NT2/D1 (cell line): Measurements from ENCODE around the gene PCNA.

ENCODE experiments used
- DNase-seq: peaks from one replicate; pipeline ENCODE4 v3.0.0-alpha.2; 2011; ENCODE audit warnings: low read depth, low spot score
- H3K27me3 ChIP-seq: 2 replicates; pipeline ENCODE4 v1.6.0; 2011; ENCODE audit warnings: mild to moderate bottlenecking; ENCODE audit not compliant: insufficient read length, insufficient read depth
- H3K36me3 ChIP-seq: 2 replicates; pipeline ENCODE4 v1.6.1; 2011; ENCODE audit warnings: mild to moderate bottlenecking, low read length, mixed read lengths; ENCODE audit not compliant: insufficient read depth, insufficient read length
- H3K4me1 ChIP-seq: 2 replicates; pipeline ENCODE4 v1.5.1; 2011; ENCODE audit not compliant: insufficient read depth, insufficient read length
- H3K4me3 ChIP-seq: 2 replicates; pipeline ENCODE4 v1.5.1; 2011; ENCODE audit warnings: low read depth; ENCODE audit not compliant: insufficient read length
- H3K9ac ChIP-seq: 2 replicates; pipeline ENCODE4 v1.6.0; 2011; ENCODE audit warnings: low read depth; ENCODE audit not compliant: insufficient read length
- H3K9me3 ChIP-seq: 2 replicates; pipeline ENCODE4 v1.5.1; 2011; ENCODE audit warnings: mild to moderate bottlenecking, low read length; ENCODE audit not compliant: insufficient read depth
- SUZ12 ChIP-seq: IDR thresholded peaks from 2 replicates; pipeline ENCODE4 v1.6.1; 2011; ENCODE audit not compliant: insufficient read length, insufficient read depth; ENCODE audit errors: extremely low read depth
- YY1 ChIP-seq: IDR thresholded peaks from 2 replicates; pipeline ENCODE4 v1.6.1; 2011; ENCODE audit not compliant: insufficient read length, insufficient read depth
- ZNF274 ChIP-seq: IDR thresholded peaks from 2 replicates; pipeline ENCODE4 v1.6.1; 2011; ENCODE audit warnings: mild to moderate bottlenecking, low read depth, low read length

The PCNA gene

DNA sequence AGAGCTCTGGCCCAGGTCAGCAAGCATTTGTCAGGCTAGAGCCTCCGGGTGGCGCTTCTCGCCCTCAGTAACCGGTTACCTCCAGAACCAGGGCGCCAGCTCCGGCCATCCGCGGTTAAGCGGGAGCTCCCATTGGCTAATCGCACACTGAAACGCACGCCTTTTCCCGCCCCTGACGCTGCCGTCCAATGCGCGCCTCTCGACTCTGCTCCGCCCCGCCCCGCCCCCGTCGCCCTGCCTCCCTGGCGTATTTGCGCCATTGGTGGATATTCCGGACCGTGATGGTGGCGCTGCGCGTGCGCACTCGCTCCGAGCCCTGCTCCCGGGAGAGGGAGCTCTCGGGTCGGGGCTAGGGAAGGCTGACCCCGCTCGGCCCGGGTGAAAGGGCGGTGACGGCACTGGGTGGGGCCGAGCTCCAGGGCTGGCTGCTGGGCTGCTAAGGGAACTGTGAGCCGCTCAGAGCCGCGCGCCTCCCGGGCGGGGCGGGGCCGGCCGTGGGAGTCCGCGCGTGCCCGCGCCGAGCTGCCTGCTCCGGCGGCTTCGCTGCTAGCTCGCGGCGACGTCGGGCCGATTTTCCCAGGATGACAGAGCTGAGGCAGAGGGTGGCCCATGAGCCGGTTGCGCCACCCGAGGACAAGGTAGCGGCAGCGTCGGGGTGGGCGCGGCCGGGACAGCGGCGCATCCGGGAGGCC, 6.9 kb upstream of the PCNA start, which contains the start of gene CDS2:
TSS of gene CDS2 (plus strand) at position 497 of the 692 bp plus-strand sequence. CDS start at position 582, 85 bp downstream.
- Histone ChIP-seq H3K9me3 (no peaks in the 10 kb centered on the region), H3K27me3 (no peaks in the 10 kb centered on the region), H3K36me3 (peaks cover 7% of the 10 kb centered on the region), H3K4me3 (peak within 1 kb of the TSS; percentile 78), H3K9ac (peak within 1 kb of the TSS; percentile 80), H3K4me1 (peaks cover 3% of the 10 kb centered on the region)
- TF ChIP-seq SUZ12 (no peak), ZNF274 (no peak), YY1 (no peak)
- peak; percentile 99 for DNase-seq

DNA sequence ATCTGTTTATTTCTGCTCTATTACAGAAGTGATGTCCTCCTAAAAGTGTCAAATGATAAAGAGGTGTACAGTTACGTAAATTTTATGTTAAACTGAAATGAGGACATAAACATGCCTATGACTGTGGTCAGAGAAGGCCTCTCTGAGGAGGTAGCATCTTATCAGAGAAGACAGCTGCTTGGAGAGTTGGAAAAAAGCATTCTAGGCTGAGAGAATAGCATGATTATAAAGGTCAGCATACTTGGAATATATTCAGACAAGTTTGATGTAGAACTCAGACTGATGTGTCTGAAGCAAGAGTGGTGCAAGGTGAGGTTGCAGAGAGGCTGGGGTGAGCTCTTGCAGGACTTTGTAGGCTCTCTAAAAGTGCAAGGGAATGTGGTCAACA, 3.1 kb upstream of the PCNA start:
- Histone ChIP-seq H3K27me3 (no peaks in the 10 kb centered on the region), H3K36me3 (peaks cover 12% of the 10 kb centered on the region), H3K4me1 (peaks cover 3% of the 10 kb centered on the region), H3K9me3 (no peaks in the 10 kb centered on the region), H3K9ac (no peak overlapping the region), H3K4me3 (no peak overlapping the region)
- TF ChIP-seq ZNF274: no peak
- TF ChIP-seq YY1: no peak
- TF ChIP-seq SUZ12: no peak
- DNase-seq: no peak

DNA sequence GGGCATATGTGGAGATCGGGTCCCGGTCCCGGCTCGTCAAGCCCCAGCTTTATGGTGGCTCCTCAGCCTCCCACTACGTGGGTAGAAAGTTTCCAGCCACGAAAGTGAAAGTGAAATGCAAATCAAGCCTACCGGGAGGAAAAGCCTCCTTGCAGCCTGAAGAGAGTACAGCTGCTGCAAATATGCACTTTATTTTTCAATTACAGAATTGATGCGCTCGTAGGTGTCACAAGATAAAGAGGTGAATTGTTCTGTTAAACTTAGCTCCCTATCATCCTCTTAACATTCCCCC, 373 bp upstream of the PCNA start:
- Histone ChIP-seq H3K36me3 (peaks cover 39% of the 10 kb centered on the region), H3K4me3 (peak overlapping the region; percentile 34), H3K4me1 (peaks cover 3% of the 10 kb centered on the region), H3K9ac (peak overlapping the region; percentile 81), H3K9me3 (no peaks in the 10 kb centered on the region), H3K27me3 (no peaks in the 10 kb centered on the region)
- no peak for DNase-seq
- TF ChIP-seq ZNF274: no peak
- TF ChIP-seq YY1: no peak
- no peak for TF ChIP-seq SUZ12

DNA sequence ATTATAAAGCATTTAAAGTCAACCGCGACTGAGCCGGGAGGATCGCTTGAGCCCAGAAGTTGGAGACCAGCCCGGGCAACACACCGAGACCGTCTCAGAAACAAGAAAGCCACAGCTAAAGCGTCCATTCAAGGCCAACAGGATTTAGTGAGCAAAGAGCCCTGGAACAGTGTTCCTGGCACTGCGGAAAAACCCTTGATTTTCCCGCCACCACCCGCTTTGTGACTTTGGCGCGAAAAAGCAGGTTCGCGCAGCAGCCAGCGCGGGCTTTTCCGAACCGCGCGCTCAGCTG, 669 bp downstream of the PCNA start:
- H3K36me3 ChIP-seq: peaks cover 49% of the 10 kb centered on the region
- TF ChIP-seq YY1: no peak
- TF ChIP-seq SUZ12: no peak
- no peak for TF ChIP-seq ZNF274
- no peaks in the 10 kb centered on the region for H3K27me3 ChIP-seq
- H3K4me3 ChIP-seq: peak overlapping the region; percentile 100
- no peak for DNase-seq
- no peaks in the 10 kb centered on the region for H3K9me3 ChIP-seq
- H3K4me1 ChIP-seq: peaks cover 3% of the 10 kb centered on the region
- H3K9ac ChIP-seq: peak overlapping the region; percentile 99

DNA sequence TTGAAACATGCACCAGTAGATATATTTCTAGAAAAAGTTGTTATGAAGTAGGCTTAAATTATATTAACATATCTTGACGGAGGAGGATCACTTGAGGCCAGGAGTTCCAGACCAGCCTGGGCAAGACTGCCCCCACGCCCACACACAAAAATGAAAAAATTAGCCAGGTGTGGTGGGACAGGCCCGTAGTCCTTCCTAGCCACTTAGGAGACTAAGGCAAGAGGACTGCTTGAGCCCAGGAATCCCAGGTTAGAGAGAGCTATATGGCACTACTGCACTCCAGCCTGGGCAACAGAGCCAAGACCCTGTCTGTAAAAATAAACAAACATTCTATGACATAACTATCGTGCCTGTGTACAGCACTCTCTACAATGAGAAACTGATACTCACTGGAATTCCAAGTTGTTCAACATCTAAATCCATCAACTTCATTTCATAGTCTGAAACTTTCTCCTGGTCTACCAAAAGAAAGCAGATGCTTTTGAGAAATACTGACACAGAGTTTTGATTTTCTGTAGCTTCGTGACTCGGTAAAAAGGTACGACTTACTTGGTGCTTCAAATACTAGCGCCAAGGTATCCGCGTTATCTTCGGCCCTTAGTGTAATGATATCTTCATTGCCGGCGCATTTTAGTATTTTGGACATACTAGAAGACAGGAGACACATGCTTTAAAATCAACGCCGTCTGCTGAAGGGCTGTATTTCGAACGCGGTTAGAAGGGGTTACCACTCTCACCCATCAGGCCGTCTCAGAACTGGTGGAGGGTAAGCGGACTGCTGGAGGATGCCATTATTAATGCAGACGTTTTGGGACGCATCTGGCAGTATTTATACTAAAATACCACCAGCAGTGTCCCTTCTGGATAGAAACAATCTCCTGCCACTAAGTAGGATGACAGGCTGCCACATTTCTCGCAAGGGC, 1.3 kb downstream of the PCNA start:
- Histone ChIP-seq H3K9me3 (no peaks in the 10 kb centered on the region), H3K4me3 (peak overlapping the region; percentile 100), H3K4me1 (peaks cover 3% of the 10 kb centered on the region), H3K9ac (peak overlapping the region; percentile 99), H3K36me3 (peaks cover 50% of the 10 kb centered on the region), H3K27me3 (no peaks in the 10 kb centered on the region)
- DNase-seq: no peak
- no peak for TF ChIP-seq YY1
- no peak for TF ChIP-seq ZNF274
- TF ChIP-seq SUZ12: no peak

DNA sequence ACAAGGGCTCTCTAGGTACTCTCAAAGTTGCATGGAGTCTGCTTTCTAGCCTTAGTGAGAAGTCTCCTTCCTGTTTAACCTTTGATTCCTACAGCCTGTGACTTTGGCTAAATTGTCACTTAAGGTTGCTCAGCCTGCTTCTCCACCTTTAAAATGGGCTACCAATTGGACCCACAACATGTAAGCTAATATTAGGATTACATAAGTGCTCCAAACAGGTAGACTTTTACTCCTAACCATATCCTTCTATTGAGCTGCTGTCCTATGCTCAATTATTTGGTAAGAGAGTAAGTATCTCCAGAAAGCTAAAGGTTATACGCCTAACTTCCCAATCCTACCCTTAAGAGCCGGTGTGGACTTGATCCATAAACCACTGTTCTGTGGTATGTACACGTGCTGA, 2.9 kb downstream of the PCNA start:
- Histone ChIP-seq H3K9me3 (no peaks in the 10 kb centered on the region), H3K4me3 (no peak overlapping the region), H3K9ac (no peak overlapping the region), H3K27me3 (no peaks in the 10 kb centered on the region), H3K36me3 (peaks cover 50% of the 10 kb centered on the region), H3K4me1 (no peaks in the 10 kb centered on the region)
- TF ChIP-seq SUZ12 (no peak), YY1 (no peak), ZNF274 (no peak)
- DNase-seq: no peak

DNA sequence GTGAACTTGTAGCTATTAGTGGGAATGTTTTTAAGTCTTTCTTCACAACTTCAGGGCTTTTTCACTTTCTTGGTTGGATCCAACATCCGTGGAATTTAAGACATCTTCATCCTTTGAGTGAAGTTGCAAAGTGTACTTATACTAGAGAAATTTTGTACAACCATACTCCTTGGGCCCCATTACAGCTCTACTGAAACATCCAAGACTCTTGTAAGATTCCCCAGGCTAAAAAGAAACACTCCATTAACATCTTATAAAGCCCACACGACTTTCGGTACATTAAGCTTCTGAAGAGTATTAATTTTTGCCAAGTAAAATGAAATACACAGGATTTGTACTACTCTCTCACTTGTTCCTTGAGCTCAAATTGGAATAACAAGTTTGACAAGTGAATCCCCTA, 5.4 kb downstream of the PCNA start:
- H3K4me3 ChIP-seq: no peak overlapping the region
- H3K9ac ChIP-seq: no peak overlapping the region
- no peak for DNase-seq
- H3K4me1 ChIP-seq: no peaks in the 10 kb centered on the region
- no peaks in the 10 kb centered on the region for H3K9me3 ChIP-seq
- TF ChIP-seq SUZ12 (no peak), ZNF274 (no peak), YY1 (no peak)
- H3K27me3 ChIP-seq: no peaks in the 10 kb centered on the region
- peaks cover 70% of the 10 kb centered on the region for H3K36me3 ChIP-seq
